HL-60 (cell line): ENCODE results near the gene FBXO42.

Experiments
- GABPA ChIP-seq: IDR thresholded peaks from 2 replicates; pipeline ENCODE4 v1.6.1; 2012; ENCODE audit warnings: low read depth
- TF ChIP-seq, protein P1 (sequence below): IDR thresholded peaks from one replicate; pipeline ENCODE4 v1.5.1; 2011; ENCODE audit warnings: low read length, control low read depth, inconsistent platforms; ENCODE audit not compliant: insufficient read depth

DNA sequence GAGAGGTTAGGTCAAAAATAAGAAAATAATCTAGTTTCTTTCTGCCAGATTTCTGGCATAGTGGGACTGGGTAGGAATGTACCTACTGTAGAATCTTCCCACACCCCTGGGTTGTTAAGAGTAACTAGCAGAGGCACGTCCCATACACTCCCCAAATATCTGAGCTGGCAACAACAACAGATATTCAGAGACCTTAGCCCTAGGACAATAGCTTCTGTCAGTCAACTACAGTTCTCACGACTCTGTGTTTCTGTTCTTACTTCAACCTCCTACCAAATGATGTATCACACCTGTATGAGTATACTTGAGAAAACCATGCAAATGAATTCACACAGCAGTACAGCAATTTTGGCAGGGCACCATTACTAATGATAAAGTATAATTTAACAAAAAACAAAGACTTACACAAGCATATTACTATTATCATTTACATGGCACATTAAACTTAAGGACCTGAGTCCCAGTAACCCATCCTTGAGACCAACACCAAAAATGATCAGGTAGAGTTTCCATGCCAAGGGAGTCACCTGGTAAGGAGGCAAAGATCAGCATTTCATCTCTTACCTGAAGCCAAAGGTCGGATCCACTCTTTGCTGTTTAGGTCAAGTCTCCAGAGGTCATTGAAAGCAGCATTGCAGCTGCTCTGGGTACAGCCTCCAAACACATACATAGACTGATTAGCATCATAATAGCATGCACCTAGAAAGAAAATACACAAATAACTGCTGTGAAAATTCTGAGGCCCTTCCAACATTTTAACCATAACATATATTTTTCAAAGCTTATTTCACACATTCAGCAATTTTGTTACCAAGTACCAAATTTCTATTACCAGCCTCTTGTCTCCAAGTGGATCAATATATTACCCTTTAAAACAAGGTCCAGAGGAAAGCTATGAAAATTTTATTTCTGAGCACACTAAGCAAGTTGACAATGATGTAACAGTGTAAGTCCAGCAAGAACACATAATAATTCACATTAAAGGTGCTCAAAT is 57.8 kb downstream of the FBXO42 start:
- TF ChIP-seq, protein P1, sequence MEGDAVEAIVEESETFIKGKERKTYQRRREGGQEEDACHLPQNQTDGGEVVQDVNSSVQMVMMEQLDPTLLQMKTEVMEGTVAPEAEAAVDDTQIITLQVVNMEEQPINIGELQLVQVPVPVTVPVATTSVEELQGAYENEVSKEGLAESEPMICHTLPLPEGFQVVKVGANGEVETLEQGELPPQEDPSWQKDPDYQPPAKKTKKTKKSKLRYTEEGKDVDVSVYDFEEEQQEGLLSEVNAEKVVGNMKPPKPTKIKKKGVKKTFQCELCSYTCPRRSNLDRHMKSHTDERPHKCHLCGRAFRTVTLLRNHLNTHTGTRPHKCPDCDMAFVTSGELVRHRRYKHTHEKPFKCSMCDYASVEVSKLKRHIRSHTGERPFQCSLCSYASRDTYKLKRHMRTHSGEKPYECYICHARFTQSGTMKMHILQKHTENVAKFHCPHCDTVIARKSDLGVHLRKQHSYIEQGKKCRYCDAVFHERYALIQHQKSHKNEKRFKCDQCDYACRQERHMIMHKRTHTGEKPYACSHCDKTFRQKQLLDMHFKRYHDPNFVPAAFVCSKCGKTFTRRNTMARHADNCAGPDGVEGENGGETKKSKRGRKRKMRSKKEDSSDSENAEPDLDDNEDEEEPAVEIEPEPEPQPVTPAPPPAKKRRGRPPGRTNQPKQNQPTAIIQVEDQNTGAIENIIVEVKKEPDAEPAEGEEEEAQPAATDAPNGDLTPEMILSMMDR = no peak
- TF ChIP-seq GABPA = no peak
